ENCODE measurements around the gene TPSAB1.

TPSAB1 gene

DNA sequence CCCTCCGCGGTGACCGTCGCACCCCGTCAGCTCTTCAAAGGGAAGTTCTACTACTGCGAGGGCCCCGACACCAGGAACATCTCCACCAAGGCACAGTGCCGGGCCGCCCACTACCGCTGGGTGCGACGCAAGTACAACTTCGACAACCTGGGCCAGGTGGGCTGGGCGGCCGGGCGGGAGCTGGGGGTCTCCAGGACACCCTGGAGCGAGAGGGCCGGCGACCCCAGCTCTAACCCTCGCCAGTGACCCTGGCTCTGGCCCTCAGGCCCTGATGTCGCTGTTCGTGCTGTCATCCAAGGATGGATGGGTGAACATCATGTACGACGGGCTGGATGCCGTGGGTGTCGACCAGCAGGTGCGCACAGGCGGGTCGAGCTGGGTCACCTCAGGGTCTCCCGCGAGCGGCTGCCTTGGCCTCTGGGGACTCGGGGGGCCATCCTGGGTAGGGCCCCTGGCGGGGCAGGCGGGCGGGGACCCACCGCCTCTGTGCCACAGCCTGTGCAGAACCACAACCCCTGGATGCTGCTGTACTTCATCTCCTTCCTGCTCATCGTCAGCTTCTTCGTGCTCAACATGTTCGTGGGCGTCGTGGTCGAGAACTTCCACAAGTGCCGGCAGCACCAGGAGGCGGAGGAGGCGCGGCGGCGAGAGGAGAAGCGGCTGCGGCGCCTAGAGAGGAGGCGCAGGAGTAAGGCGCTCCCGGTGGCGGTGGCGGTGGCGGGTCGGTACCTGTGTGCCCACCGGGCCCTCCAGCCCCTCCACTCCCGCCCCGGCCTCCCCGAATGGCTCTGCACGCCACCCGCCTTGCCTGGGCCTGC is 28.8 kb upstream of the TPSAB1 start:
- H3K27me3 ChIP-seq (ENCODE audit: insufficient read depth, poor library complexity, severe bottlenecking) = no peaks in the 10 kb centered on the region
- TF ChIP-seq SPI1 (IDR thresholded peaks at IDR 0.05; ENCODE audit: borderline replicate concordance, low read depth) = no peak
- TF ChIP-seq, protein P1, sequence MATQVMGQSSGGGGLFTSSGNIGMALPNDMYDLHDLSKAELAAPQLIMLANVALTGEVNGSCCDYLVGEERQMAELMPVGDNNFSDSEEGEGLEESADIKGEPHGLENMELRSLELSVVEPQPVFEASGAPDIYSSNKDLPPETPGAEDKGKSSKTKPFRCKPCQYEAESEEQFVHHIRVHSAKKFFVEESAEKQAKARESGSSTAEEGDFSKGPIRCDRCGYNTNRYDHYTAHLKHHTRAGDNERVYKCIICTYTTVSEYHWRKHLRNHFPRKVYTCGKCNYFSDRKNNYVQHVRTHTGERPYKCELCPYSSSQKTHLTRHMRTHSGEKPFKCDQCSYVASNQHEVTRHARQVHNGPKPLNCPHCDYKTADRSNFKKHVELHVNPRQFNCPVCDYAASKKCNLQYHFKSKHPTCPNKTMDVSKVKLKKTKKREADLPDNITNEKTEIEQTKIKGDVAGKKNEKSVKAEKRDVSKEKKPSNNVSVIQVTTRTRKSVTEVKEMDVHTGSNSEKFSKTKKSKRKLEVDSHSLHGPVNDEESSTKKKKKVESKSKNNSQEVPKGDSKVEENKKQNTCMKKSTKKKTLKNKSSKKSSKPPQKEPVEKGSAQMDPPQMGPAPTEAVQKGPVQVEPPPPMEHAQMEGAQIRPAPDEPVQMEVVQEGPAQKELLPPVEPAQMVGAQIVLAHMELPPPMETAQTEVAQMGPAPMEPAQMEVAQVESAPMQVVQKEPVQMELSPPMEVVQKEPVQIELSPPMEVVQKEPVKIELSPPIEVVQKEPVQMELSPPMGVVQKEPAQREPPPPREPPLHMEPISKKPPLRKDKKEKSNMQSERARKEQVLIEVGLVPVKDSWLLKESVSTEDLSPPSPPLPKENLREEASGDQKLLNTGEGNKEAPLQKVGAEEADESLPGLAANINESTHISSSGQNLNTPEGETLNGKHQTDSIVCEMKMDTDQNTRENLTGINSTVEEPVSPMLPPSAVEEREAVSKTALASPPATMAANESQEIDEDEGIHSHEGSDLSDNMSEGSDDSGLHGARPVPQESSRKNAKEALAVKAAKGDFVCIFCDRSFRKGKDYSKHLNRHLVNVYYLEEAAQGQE (IDR thresholded peaks at IDR 0.05; ENCODE audit: insufficient replicate concordance, low read depth) = no peak
- no peak for TF ChIP-seq POLR2AphosphoS5 (IDR thresholded peaks at IDR 0.05; ENCODE audit: low read depth)
- TF ChIP-seq GABPA (IDR thresholded peaks at IDR 0.05; ENCODE audit: low read depth) = no peak
- TF ChIP-seq, protein P2, sequence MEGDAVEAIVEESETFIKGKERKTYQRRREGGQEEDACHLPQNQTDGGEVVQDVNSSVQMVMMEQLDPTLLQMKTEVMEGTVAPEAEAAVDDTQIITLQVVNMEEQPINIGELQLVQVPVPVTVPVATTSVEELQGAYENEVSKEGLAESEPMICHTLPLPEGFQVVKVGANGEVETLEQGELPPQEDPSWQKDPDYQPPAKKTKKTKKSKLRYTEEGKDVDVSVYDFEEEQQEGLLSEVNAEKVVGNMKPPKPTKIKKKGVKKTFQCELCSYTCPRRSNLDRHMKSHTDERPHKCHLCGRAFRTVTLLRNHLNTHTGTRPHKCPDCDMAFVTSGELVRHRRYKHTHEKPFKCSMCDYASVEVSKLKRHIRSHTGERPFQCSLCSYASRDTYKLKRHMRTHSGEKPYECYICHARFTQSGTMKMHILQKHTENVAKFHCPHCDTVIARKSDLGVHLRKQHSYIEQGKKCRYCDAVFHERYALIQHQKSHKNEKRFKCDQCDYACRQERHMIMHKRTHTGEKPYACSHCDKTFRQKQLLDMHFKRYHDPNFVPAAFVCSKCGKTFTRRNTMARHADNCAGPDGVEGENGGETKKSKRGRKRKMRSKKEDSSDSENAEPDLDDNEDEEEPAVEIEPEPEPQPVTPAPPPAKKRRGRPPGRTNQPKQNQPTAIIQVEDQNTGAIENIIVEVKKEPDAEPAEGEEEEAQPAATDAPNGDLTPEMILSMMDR (IDR thresholded peaks at IDR 0.05; ENCODE audit: insufficient read depth, low read length) = no peak

DNA sequence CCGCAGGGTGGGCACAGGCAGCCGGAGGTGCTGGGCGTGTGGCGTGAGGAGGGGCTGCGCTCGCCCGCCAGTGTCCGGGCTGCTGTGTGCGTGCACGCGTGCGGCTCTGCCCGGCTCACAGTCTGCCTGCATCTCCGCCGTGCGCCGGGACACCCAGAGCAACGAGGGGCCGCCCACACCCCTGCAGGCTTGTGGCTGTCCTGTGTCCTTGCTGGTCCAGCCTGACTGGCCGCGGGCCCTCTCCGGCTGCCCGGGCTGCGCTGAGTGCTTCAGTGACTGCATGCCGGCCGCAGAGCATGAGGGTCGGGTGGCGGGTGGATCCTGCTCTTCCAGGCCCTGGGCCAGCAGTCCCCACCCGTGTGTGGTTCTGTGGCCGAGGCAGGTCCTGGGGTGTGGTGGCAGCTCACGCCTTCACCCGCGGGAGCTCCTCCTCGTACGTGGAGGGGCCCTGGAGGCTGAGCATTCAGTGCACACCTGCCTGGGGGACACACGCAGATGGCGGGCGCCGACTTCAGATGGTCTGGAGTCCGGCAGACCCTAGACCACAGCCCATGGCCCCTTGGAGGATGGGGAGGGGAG is 27.8 kb upstream of the TPSAB1 start:
- DNase-seq (ENCODE audit: low read depth in 1 of 2, low spot score in 1 of 2) = no peak
- Histone ChIP-seq H3K4me3 (replicated peaks; ENCODE audit: insufficient read depth, low read length) (no peak overlapping the region), H3K27me3 (ENCODE audit: insufficient read depth, poor library complexity, severe bottlenecking) (no peaks in the 10 kb centered on the region), H3K27ac (replicated peaks) (no peak overlapping the region)
- TF ChIP-seq SPI1 (IDR thresholded peaks at IDR 0.05; ENCODE audit: borderline replicate concordance, low read depth) (no peak), GABPA (IDR thresholded peaks at IDR 0.05; ENCODE audit: low read depth) (no peak), POLR2AphosphoS5 (IDR thresholded peaks at IDR 0.05; ENCODE audit: low read depth) (no peak)
- TF ChIP-seq, protein P2 (IDR thresholded peaks at IDR 0.05; ENCODE audit: insufficient read depth, low read length) = no peak
- TF ChIP-seq, protein P1 (IDR thresholded peaks at IDR 0.05; ENCODE audit: insufficient replicate concordance, low read depth) = no peak

More for the DNA sequence above, 28.8 kb upstream of the TPSAB1 start:
- H3K27ac ChIP-seq (replicated peaks) = no peak overlapping the region
- no peak for DNase-seq (ENCODE audit: low read depth in 1 of 2, low spot score in 1 of 2)
- H3K4me3 ChIP-seq (replicated peaks; ENCODE audit: insufficient read depth, low read length) = no peak overlapping the region

DNA sequence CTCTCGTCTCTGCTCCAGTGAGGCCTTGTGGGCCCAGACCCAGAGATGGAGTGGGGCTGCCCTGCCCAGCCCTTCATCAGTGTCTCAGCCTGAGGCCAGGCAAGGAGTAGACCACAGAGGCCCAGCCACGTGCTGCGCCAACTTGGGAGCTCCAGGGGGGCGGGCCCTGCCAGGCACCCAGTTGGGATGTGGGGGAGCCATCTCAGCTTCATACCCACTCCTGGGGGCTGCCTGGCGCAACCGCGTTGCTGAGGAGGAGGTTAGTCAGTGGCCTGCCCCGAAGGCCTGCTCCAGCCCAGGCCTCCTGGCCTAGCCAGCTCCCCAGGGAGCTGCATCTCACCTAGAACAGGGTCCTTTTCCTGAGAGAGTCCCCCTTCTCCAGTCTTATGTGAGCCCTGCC is 27.3 kb upstream of the TPSAB1 start:
- Histone ChIP-seq H3K27me3 (ENCODE audit: insufficient read depth, poor library complexity, severe bottlenecking) (no peaks in the 10 kb centered on the region), H3K27ac (replicated peaks) (no peak overlapping the region), H3K4me3 (replicated peaks; ENCODE audit: insufficient read depth, low read length) (no peak overlapping the region)
- DNase-seq (ENCODE audit: low read depth in 1 of 2, low spot score in 1 of 2) = no peak
- TF ChIP-seq, protein P1 (IDR thresholded peaks at IDR 0.05; ENCODE audit: insufficient replicate concordance, low read depth) = no peak
- TF ChIP-seq POLR2AphosphoS5 (IDR thresholded peaks at IDR 0.05; ENCODE audit: low read depth) (no peak), SPI1 (IDR thresholded peaks at IDR 0.05; ENCODE audit: borderline replicate concordance, low read depth) (no peak), GABPA (IDR thresholded peaks at IDR 0.05; ENCODE audit: low read depth) (no peak)
- TF ChIP-seq, protein P2 (IDR thresholded peaks at IDR 0.05; ENCODE audit: insufficient read depth, low read length) = no peak

Measured in HL-60 (cell line).